T-helper 22 cell (primary cell): Measurements from ENCODE around the gene TTC32.
"Not testable (repeated sequence)": the region's sequence is repeated elsewhere in the genome, so short reads cannot be mapped to it uniquely, and the experiment has no call there.

Experiments
- DNase-seq: peaks from one replicate; pipeline ENCODE4 v3.0.0-alpha.2; 2020; ENCODE audit warnings: low read depth

The TTC32 gene

GRCh38 chr2:19899985-19900930 is 1.5 kb downstream of the TTC32 start:
- peak; percentile 13 for DNase-seq

DNA sequence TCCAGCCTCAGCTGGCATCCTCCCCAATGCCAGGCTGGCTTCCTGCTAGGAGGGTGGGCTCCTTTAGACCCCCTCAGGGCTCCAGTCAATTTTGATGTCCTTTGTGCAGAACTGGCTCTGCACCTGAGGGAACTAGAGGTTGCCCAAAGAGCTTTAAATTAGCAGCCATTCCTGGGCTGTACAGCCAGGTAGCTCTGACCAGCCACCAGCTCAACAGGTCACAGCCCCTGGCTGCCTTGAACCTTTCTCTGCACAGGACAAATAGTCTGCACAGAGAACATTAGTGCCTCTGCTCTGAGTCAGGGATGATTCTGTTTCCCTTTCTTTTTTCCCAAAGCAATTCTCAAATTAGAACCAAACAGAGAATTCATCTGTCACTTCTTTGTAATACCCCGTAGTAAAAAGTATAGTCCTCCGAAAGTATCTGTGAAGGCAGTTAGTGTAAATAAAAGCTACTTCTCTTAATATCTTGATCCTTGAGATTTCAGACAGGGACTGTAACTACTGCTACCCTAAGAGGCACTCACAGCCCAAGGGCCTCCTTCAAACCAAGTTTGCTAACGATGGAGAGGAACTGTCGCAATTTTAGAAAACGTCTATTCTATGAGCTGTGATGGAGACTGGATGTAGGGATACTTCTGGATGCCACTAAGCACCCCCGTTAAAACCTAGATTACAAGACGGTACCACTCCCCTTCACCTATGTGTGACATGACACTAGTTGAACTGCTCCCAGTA is 3.0 kb downstream of the TTC32 start:
- no peak for DNase-seq

- DNase-seq, result no peak
Observed at GRCh38 chr2:19897623-19898245, 4.0 kb downstream of the TTC32 start.

- no peak for DNase-seq
Observed at GRCh38 chr2:19895535-19895934, 6.2 kb downstream of the TTC32 start.

GRCh38 chr2:19894134-19894792 is 7.5 kb downstream of the TTC32 start:
- DNase-seq, result no peak

DNA sequence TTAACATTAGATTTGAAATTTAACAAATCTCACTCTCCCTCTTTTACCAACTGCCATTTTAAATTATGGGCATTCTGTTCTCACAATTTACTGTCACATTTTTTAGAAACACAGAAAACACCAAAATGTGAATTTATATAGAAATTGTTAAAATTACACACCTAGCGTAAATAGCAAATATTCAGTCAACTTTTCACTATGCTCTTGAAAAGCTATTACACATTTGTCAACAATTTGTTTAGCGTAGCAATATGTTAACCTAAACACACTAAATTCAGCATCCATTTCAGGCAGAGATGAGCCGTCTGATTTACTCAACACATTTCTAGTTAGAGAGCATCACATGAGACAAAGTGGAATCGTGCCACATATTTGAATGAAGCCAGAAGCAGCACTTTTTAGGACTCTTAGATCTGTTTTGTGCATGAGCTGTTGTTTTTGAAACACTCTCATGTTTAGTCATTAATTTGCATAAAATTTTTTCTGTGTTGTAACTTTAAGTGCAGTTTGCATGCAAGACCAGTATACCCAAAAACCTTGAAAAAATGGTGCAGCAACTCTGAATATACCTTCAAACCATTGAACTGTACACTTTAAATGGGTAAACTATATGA is 8.2 kb downstream of the TTC32 start:
- no peak for DNase-seq

- DNase-seq, result not testable (repeated sequence)
Observed at GRCh38 chr2:19891971-19892370, 9.8 kb downstream of the TTC32 start.

DNA sequence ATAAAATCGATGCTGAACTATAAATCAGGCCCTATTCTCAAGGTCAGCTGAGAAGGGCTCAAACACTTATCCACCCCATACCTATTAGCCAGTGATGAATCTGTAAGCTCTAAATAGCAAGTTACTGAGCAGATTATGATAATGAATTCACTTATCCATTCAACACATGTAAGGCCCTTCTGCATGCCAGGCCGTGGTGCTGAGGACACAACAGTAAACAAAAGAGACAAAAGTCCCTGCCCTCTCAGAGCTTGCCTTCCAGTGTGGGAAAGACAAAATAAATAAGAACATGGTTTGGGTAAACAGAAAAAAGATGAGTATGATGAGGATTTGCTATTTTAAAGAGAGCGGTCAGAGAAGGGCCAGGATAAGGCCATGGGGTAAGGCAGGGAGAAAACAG is 11.7 kb downstream of the TTC32 start:
- DNase-seq, result no peak

GRCh38 chr2:19888831-19889230 is 13.0 kb downstream of the TTC32 start:
- no peak for DNase-seq

GRCh38 chr2:19887510-19887909 is 14.3 kb downstream of the TTC32 start:
- no peak for DNase-seq

GRCh38 chr2:19886261-19886660 is 15.5 kb downstream of the TTC32 start:
- no peak for DNase-seq

DNA sequence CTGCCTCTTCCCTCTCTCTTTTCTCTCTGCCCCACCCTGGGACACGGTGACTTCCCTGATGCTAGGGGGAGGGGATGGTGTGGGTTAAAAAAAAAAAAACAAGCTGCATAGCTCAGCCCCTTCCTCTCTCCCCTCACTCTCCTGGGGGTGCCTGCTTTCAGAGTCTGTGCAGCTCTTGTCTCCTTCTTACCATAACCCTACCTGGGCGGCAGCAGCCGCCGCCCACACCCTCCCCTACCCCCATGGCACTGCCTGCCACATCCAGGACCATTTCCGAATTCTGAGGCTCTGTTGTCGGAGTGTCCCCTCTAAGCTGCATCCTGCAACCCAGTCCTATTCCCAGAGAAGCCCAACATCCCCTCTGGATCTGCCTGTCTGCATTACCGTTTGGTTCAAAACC is 16.0 kb downstream of the TTC32 start:
- no peak for DNase-seq

- no peak for DNase-seq
Observed at GRCh38 chr2:19883971-19884720, 17.6 kb downstream of the TTC32 start.

- no peak for DNase-seq
Observed at GRCh38 chr2:19883486-19883885, 18.3 kb downstream of the TTC32 start.

- no peak for DNase-seq
Observed at GRCh38 chr2:19882286-19882685, 19.5 kb downstream of the TTC32 start.

DNA sequence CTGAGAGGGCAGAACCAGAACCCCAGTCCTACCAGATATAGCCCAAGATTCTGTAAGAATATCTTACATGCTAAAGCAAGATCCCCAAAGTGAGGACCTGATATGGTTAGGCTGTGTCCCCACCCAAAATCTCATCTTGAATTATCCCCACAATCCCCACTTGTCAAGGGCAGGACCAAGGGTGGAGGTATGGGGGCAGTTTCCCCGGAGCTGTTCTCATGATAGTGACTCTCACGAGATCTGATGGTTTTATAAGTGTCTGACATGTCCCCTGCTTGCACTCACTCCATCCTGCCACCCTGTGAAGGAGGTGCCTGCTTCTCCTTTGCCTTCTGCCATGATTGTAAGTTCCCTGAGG is 19.9 kb downstream of the TTC32 start:
- DNase-seq, result no peak

DNA sequence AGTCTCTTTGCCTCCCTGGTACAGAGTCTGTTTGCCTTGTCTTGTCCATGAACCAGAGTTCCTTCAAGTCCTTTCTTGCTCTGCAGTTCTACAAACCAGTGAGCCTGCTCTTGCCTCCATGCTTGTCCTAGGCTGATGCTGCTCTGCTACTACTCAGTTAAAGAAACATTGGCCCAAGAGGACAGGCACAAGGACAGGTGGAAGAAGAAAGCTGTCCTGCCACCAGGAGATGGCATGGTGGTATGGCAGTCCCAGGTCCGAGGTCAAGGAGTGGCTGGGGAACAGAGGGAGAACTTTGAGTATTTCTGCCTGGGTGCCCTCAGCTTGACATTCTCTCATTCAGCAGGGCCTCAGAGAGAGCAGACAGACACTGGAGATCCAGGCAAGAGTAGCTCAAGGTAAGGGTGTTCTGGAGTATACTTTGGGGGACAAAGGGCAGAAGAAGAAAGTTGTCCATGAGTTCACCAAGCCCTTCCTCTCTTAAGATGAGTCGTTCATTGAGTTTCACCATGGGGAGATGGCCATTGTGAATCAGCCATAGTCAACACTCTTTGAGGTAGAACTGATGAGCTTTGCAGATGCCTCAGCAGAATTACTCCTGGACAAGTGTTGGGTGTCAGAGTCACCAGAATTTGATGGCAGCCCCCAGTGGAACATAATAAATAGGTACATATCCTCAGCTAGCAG is 20.4 kb downstream of the TTC32 start:
- no peak for DNase-seq

DNA sequence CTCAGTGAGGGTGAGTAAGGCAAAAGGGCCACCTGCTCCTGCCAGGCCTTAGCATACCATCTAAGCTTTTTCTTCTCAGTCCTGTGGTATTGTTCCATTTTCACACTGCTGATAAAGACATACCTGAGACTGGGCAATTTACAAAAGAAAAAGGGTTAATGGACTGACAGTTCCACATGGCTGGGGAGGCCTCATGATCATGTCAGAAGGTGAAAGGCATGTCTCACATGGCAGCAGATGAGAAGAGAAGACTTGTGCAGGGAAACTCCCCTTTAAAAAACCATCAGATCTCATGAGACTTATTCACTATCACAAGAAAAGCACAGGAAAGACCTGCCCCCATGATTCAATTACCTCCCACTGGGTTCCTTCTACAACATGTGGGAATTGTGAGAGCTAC is 21.6 kb downstream of the TTC32 start:
- not testable (repeated sequence) for DNase-seq

- DNase-seq, result no peak
Observed at GRCh38 chr2:19879120-19879519, 22.7 kb downstream of the TTC32 start.

DNA sequence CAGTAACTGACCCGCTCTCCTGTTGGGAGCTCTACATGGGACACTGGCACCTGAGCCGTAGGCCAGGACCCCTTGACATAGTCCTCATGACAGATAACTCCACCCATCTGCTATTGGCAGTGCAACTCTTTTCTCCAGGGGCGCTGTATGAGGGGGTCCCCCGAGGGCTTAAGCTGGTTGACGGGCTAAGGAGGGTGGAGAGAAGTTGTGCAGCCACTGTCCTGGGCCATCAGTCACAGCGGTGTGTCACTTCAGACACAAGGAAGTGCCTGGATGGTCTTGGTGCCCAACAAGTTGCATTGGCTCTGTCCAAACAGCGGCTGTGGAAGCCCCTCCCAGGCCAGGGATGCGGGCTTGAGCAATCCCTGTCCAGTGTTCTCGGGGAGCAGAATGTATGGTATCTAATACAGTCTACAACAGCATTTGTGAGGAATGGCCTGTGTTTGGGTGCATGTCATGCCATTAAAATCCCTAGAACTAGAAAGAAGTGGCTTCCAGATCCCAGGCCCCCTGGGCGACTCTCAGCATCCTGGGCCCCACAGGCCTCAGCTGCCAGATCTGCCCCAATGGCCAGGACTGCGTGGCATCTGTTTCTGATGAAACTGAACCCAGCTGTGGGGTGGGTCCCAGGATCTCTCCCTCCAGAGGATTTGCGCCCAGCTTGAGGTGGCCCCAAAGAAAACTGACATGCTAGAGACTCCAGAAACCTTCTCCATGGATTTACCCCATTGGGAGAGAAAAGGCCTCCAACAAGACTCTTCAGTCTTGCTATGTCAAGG is 23.3 kb downstream of the TTC32 start:
- DNase-seq, result no peak
